ENCODE measurements around the gene KCNH1.

- TF ChIP-seq POLR2A (IDR thresholded peaks at IDR 0.05): no peak
- no peak for TF ChIP-seq CTCF (IDR thresholded peaks at IDR 0.05)
Observed at GRCh38 chr1:210645582-210646257, 488.2 kb downstream of the KCNH1 start.

Measured in lower leg skin (tissue), 3 donors.